ENCODE data around the gene OXER1.

DNA sequence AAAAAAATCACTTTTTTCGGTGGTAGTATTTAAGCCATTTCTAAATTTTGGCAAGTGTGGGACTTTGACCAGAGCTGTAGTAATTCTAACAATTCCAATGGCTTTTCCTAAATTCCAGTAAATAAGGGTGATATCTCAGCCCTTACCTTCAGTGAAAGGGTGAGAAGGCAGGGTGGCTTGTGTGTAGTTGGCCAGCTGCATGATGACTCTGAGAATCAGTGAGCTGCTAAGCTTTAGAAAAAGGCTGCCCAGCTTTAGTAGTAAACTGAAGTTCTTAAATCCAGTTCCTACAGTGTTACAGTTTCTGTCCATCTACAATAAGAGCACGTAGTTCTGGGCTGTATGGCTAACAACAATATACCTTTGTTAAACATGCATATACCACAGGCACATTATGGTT lies 42.0 kb downstream of the OXER1 start:
- TF ChIP-seq CTCF (IDR thresholded peaks at IDR 0.05) (no peak), POLR2A (IDR thresholded peaks at IDR 0.05) (no peak)
